Prostate gland (tissue), 2 donors: ENCODE data around the gene NOXO1. TPM values are rescaled to one million over a fixed set of nuclear protein-coding genes. Genes with fewer than 3 reads are reported as not detected.
A peak's percentile ranks its signal among the peaks of the same experiment; 100 is the strongest.

Experiments
- DNase-seq: peaks from one replicate; pipeline ENCODE4 v3.0.0-alpha.2; 2019; ENCODE audit warnings: low spot score
- H3K27ac ChIP-seq, 2 donors: fragments of 200-600 bp; sonication (generic); 2 replicates each; pipeline ENCODE4 v1.5.1; 2017 to 2019
- H3K27me3 ChIP-seq: fragments of 200-600 bp; sonication (generic); replicated peaks from 2 replicates; pipeline ENCODE4 v1.5.1; 2019; ENCODE audit not compliant: insufficient read depth
- H3K36me3 ChIP-seq, 2 donors: fragments of 200-600 bp; sonication (generic); 1 replicate in 1 of 2; 2 replicates in 1 of 2; pipeline versions ENCODE4 v1.5.1 to v1.8.1; 2017 to 2019
- H3K4me1 ChIP-seq: fragments of 200-600 bp; sonication (generic); replicated peaks from 2 replicates; pipeline ENCODE4 v1.5.1; 2019
- H3K4me3 ChIP-seq, 2 donors: fragments of 200-600 bp; sonication (generic); 2 replicates each; pipeline ENCODE4 v1.5.1; 2017 to 2019
- H3K9me3 ChIP-seq: fragments of 200-600 bp; sonication (generic); 2 replicates; pipeline ENCODE4 v1.5.1; 2017
- CTCF ChIP-seq, 4 experiments: fragments of 200-600 bp in 2 of 4; fragments of 450-650 bp in 2 of 4; sonication (generic) in 2 of 4; IDR thresholded peaks; 1 replicate in 3 of 4; 2 replicates in 1 of 4; pipeline ENCODE4 v1.5.1; 2016 to 2019; ENCODE audit warnings: antibody characterized with exemption in 4 of 4, mild to moderate bottlenecking in 2 of 4, moderate library complexity in 2 of 4
- POLR2A ChIP-seq: fragments of 450-650 bp; IDR thresholded peaks from one replicate; pipeline ENCODE4 v1.6.1; 2016; ENCODE audit warnings: antibody characterized with exemption, mild to moderate bottlenecking
- POLR2AphosphoS5 ChIP-seq: sonication (generic); formaldehyde crosslinking; IDR thresholded peaks from one replicate; pipeline ENCODE4 v1.6.1; 2017; ENCODE audit warnings: antibody characterized with exemption
- WGBS: methylation state at CpG from one replicate; pipeline ENCODE4 v1.1.5; 2018; 5-methylcytosine and 5-hydroxymethylcytosine counted together
- intact Hi-C: fragments of 100-400 bp; cut with DNase I; formaldehyde crosslinking; loops from one replicate; pipeline ENCODE4 v1.14.2; 2022
- total RNA-seq, 2 donors: library from RNA; depleted of rRNA; stranded (reverse); fragments of >200 nt; gene quantifications; one replicate each; pipeline ENCODE4 v1.1.0, GENCODE V29; 2016

NOXO1 gene
- total RNA-seq, 2 donors from 2014 or later: 0.32 to 5.0 TPM

GRCh38 chr16:1989209-1990100, 8.2 kb upstream of the NOXO1 start, which contains the start of gene SYNGR3:
Gene SYNGR3, plus strand, starts transcription at chr16:1989970. Its CDS starts 133 bp downstream, at chr16:1990103.
- no peak for TF ChIP-seq POLR2AphosphoS5
- TF ChIP-seq POLR2A: no peak
- no peak for TF ChIP-seq CTCF (IDR thresholded peaks at IDR 0.05)
- no peak for DNase-seq
- no peaks in the 10 kb centered on the region for H3K9me3 ChIP-seq
- H3K27me3 ChIP-seq: no peaks in the 10 kb centered on the region
- peaks cover 0 to 10% of the 10 kb centered on the region in 2 donors for H3K36me3 ChIP-seq
- no peak within 1 kb of the TSS for H3K27ac ChIP-seq
- H3K4me1 ChIP-seq: peaks cover 6% of the 10 kb centered on the region
- H3K4me3 ChIP-seq: peak within 1 kb of the TSS in 1 of 2 donors; percentile 7
- intact Hi-C loops: no loop called here
- 8% methylated on average over 49 of the region's 67 CpGs for WGBS

- intact Hi-C loops: no loop called here
- WGBS: 91% methylated on average over 9 of the region's 10 CpGs
- DNase-seq: no peak
- Histone ChIP-seq H3K4me1 (peaks cover 6% of the 10 kb centered on the region), H3K27me3 (no peaks in the 10 kb centered on the region), H3K27ac (no peak overlapping the region), H3K9me3 (no peaks in the 10 kb centered on the region), H3K4me3 (no peak overlapping the region), H3K36me3 (peaks cover 0 to 10% of the 10 kb centered on the region in 2 donors)
- no peak for TF ChIP-seq POLR2AphosphoS5
- TF ChIP-seq POLR2A: no peak
- no peak for TF ChIP-seq CTCF (IDR thresholded peaks at IDR 0.05)
Measured at GRCh38 chr16:1987198-1987597, 5.9 kb upstream of the NOXO1 start.

- H3K27ac ChIP-seq: no peak overlapping the region
- intact Hi-C loops: no loop called here
- H3K9me3 ChIP-seq: no peaks in the 10 kb centered on the region
- H3K4me3 ChIP-seq: no peak overlapping the region
- H3K27me3 ChIP-seq: no peaks in the 10 kb centered on the region
- 83% methylated on average over 14 of the region's 14 CpGs for WGBS
- peaks cover 0 to 10% of the 10 kb centered on the region in 2 donors for H3K36me3 ChIP-seq
- TF ChIP-seq CTCF (IDR thresholded peaks at IDR 0.05) (no peak), POLR2A (no peak), POLR2AphosphoS5 (no peak)
- no peak for DNase-seq
- H3K4me1 ChIP-seq: peaks cover 2% of the 10 kb centered on the region
Measured at GRCh38 chr16:1985466-1986150, 4.3 kb upstream of the NOXO1 start.

- no peaks in the 10 kb centered on the region for H3K27me3 ChIP-seq
- TF ChIP-seq CTCF (IDR thresholded peaks at IDR 0.05): no peak
- TF ChIP-seq POLR2AphosphoS5: no peak
- TF ChIP-seq POLR2A: no peak
- H3K4me3 ChIP-seq: peak overlapping the region; percentile 81 to 82
- DNase-seq: no peak
- intact Hi-C loops: no loop called here
- H3K4me1 ChIP-seq: no peaks in the 10 kb centered on the region
- no peaks in the 10 kb centered on the region for H3K9me3 ChIP-seq
- WGBS: 8% methylated on average over 46 of the region's 58 CpGs
- H3K36me3 ChIP-seq: peaks cover 0 to 10% of the 10 kb centered on the region in 2 donors
- peak overlapping the region; percentile 70 to 73 for H3K27ac ChIP-seq
Measured at GRCh38 chr16:1984347-1985225, 3.3 kb upstream of the NOXO1 start.
